Left lung (tissue), 10 donors: Measurements from ENCODE around the gene ABHD16A. TPM values are rescaled to one million over a fixed set of nuclear protein-coding genes. Genes with fewer than 3 reads are reported as not detected.

ENCODE experiments used
- ATAC-seq: fragments of 200-7000 bp; cut with Tn5 transposase; one replicate; pipeline ENCODE4 v1.9.1; 2020; ENCODE audit warnings: moderate library complexity
- DNase-seq, 4 donors: peaks; one replicate each; pipeline ENCODE4 v3.0.0-alpha.2; 2013 to 2020
- H3K27ac ChIP-seq, 2 donors: fragments of 200-600 bp; sonication (generic) in 1 of 2; one replicate each; pipeline versions ENCODE4 v1.5.0 to v1.8.0; 2020 to 2021
- H3K27me3 ChIP-seq, 2 donors: fragments of 200-600 bp; sonication (generic) in 1 of 2; one replicate each; pipeline versions ENCODE4 v1.5.0 to v1.8.0; 2020 to 2021
- H3K36me3 ChIP-seq, 2 donors: fragments of 200-600 bp; sonication (generic) in 1 of 2; one replicate each; pipeline versions ENCODE4 v1.5.0 to v1.8.0; 2020 to 2021
- H3K4me1 ChIP-seq, 2 donors: fragments of 200-600 bp; one replicate each; pipeline ENCODE4 v1.8.0; 2021
- H3K4me3 ChIP-seq, 2 donors: fragments of 200-600 bp; sonication (generic) in 1 of 2; one replicate each; pipeline versions ENCODE4 v1.5.0 to v1.8.0; 2020 to 2021; ENCODE audit warnings: mild to moderate bottlenecking in 1 of 2
- H3K9me3 ChIP-seq, 2 donors: fragments of 200-600 bp; sonication (generic) in 1 of 2; one replicate each; pipeline versions ENCODE4 v1.5.0 to v1.8.0; 2020 to 2021
- intact Hi-C, 2 donors: fragments of 100-400 bp; cut with DNase I; formaldehyde crosslinking; loops; one replicate each; pipeline versions ENCODE4 v1.11.2 to v1.14.2; 2022
- polyA plus RNA-seq, 6 donors: library from polyadenylated mRNA; unstranded; fragments of 120-200 nt; gene quantifications; one replicate each; pipeline ENCODE4 v1.2.1, GENCODE V29; 2013; ENCODE audit not compliant: insufficient read length in 6 of 6
- total RNA-seq, 2 donors: library from RNA; stranded (reverse); fragmentation: NEBNext Ultra II Directional; extraction: Animal tissue kit (Norgen Biotek cat#: 25700); gene quantifications; one replicate each; pipeline ENCODE4 v1.2.1, GENCODE V29; 2021
- TF ChIP-seq, protein P1 (sequence below), 2 donors: fragments of 200-600 bp; sonication (generic) in 1 of 2; IDR thresholded peaks; one replicate each; pipeline versions ENCODE4 v1.5.0 to v1.8.0; 2021; ENCODE audit warnings: antibody characterized with exemption in 2 of 2
- donor health status: DM: no; HTN: yes; CAD: no.
- donor health status: DM: no; HTN: no; CAD: no.

ABHD16A gene
- total and polyA plus RNA-seq, 8 donors = 53.6 to 63.9 (median 58.1) TPM

DNA sequence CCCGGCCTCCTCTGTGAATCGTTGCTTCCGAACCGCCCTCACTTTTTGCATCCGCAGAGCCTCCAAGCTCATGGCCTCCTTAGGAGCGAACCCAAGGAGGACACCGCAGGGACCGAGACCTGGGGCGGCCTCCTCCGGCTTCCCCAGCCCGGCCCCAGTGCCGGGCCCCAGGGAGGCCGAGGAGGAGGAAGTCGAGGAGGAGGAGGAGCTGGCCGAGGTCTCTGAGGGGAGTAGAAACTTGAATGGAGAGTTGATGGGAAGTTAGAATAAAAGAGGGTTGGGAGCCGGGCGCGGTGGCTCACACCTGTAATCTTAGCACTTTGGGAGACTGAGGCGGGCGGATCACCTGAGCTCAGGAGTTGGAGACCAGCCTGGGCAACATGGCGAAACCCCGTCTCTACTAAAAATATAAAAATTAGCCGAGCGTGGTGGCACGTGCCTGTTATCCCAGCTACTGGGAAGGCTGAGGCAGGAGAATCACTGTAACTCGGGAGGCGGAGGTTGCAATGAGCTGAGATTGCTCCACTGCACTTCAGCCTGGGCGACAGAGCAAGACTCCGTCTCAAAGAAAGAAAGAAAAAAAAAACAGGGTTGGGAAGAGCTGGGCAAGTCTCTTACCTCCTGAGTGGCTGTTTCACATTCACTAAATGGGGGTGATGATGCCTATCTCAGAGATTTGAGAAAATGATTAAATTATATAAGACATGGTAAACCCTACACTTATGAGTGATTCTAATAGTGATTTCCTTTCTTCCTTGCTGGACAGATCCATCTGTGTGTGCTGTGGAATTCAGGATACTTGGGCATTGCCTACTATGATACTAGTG is 37.5 kb upstream of the ABHD16A start:
- H3K4me3 ChIP-seq = peak overlapping the region; percentile 79 to 83
- no peaks in the 10 kb centered on the region for H3K27me3 ChIP-seq
- ATAC-seq = peak; percentile 2
- TF ChIP-seq, protein P1, sequence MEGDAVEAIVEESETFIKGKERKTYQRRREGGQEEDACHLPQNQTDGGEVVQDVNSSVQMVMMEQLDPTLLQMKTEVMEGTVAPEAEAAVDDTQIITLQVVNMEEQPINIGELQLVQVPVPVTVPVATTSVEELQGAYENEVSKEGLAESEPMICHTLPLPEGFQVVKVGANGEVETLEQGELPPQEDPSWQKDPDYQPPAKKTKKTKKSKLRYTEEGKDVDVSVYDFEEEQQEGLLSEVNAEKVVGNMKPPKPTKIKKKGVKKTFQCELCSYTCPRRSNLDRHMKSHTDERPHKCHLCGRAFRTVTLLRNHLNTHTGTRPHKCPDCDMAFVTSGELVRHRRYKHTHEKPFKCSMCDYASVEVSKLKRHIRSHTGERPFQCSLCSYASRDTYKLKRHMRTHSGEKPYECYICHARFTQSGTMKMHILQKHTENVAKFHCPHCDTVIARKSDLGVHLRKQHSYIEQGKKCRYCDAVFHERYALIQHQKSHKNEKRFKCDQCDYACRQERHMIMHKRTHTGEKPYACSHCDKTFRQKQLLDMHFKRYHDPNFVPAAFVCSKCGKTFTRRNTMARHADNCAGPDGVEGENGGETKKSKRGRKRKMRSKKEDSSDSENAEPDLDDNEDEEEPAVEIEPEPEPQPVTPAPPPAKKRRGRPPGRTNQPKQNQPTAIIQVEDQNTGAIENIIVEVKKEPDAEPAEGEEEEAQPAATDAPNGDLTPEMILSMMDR (IDR thresholded peaks at IDR 0.05) = no peak
- intact Hi-C loops = no loop called here
- H3K4me1 ChIP-seq = peaks cover 28 to 39% of the 10 kb centered on the region in 2 donors
- H3K27ac ChIP-seq = peak overlapping the region; percentile 69 to 90
- peak in 3 of 4 donors; percentile 30 to 89 (median 60) for DNase-seq
- no peaks in the 10 kb centered on the region for H3K36me3 ChIP-seq
- no peaks in the 10 kb centered on the region for H3K9me3 ChIP-seq

DNA sequence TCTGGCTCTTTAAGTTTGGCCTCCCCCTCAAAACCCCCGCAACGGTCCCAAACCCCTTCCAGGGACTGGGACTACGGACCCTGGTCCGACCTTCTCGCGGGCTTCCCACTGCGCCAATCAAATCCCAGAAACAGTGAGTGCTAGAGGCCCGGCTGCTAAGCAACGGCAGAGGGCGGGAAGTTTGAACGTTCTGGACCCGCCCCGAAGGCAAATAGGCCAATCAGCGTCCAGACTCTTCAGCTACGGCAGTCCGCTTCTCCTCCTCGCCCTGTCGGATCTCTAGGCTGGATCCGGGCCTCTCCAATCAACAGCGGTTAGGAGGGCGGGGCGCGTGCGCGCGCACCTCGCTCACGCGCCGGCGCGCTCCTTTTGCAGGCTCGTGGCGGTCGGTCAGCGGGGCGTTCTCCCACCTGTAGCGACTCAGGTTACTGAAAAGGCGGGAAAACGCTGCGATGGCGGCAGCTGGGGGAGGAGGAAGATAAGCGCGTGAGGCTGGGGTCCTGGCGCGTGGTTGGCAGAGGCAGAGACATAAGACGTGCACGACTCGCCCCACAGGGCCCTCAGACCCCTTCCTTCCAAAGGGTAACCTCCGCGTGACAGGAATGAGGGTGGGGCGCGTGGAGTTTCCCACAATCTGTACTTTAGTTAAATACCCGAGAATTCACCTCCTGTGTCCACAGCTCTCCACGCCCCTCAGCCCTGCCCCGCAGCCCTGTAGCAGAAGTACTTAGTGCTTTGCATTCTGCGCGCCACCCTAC is 36.7 kb upstream of the ABHD16A start, which contains the start of gene MSH5:
TSS of gene MSH5 (plus strand) at position 367 of the 758 bp plus-strand sequence. CDS start 462 bp downstream, outside the sequence.
- DNase-seq (peak; percentile 96 to 99 (median 98)), ATAC-seq (peak; percentile 87)
- H3K9me3 ChIP-seq = no peaks in the 10 kb centered on the region
- no peaks in the 10 kb centered on the region for H3K27me3 ChIP-seq
- H3K4me3 ChIP-seq = peak within 1 kb of the TSS; percentile 79 to 83
- intact Hi-C loops = no loop called here
- TF ChIP-seq, protein P1 (IDR thresholded peaks at IDR 0.05) = no peak
- no peaks in the 10 kb centered on the region for H3K36me3 ChIP-seq
- peaks cover 28 to 39% of the 10 kb centered on the region in 2 donors for H3K4me1 ChIP-seq
- H3K27ac ChIP-seq = peak within 1 kb of the TSS; percentile 69 to 97

DNA sequence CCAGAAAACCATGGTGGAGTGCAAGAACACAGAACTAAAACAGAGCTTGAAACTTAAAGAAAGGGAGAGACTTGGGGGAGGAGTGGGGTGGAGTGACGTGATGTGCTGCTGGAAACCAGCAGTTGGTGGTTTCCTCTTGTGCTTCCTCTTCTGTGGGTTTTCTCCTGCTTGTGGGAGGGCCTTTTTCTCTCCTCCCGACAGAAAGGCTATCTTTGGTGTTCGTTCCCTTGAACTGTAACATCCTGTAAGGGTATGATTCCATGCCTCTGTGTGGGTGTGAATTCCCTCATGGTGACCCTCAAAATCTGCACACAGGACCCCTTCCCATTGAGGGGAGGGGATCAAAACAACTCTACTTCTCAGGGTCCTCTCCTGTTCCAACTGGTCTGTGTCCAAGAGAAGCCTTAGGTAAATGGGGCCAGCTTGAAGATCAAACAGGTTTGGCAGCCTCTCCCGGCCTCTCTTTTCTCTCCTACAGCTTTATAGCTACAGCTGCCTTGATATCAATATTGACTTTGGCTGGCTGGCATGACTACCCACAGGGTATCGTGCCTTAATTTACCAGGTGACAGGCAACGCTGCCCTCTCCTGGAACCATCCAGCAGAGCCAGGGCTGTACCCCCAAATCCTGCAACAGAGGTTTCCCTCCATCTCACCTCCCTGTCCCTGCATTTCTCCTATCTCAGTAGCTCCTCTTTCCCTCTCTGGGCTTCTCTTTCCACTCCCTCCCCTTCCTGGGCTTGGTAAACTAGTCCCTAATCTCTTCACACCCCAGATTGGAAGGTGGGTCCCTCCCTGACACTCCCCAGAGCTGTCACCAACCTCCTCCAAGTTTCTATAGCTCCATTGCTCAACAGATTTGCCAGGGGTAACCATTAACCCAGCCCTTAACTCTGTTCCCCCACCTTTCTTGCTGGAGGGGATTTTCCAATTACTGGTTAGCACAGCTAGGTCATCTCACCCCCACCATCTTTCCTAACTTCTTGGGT is 35.2 kb upstream of the ABHD16A start:
- Histone ChIP-seq H3K4me3 (peak overlapping the region in 1 of 2 donors; percentile 97), H3K4me1 (peaks cover 33 to 53% of the 10 kb centered on the region in 2 donors)
- intact Hi-C loops = no loop called here

DNA sequence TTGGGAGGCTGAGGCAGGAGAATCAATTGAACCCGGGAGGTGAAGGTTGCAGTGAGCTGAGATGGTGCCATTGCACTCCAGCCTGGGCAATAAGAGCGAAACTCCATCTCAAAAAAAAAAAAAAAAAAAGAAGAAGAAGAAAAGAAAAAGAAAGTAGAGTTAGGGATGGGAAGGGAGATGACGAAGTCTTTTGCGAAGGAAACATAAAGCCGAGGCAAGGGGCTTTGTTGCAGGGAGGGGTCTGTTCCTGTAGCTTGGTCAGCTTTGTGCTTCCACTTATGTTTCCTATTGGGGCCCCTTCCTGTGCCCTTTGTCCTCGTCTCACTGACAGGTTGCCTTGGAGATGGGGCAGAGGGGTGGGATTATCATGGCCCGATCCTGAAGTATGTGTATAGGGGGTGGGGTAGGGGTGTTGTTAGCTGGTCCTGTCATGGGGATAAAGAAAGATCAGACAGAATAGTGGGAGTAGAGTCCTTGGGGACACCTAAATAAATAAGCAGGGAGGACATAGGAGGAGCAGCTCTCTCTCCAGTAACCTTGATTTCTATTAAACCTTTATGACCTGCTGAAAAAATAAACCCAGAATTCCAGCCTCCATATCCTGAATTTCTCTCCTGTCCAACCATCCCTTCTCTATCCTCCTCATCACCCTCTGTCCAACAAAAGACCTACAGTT is 34.3 kb upstream of the ABHD16A start:
- intact Hi-C loops = no loop called here
- ATAC-seq (no peak), DNase-seq (peak in 1 of 4 donors; percentile 62)
- TF ChIP-seq, protein P1 (IDR thresholded peaks at IDR 0.05) = no peak
- peak overlapping the region in 1 of 2 donors; percentile 97 for H3K4me3 ChIP-seq
- peaks cover 4 to 18% of the 10 kb centered on the region in 2 donors for H3K36me3 ChIP-seq
- peak overlapping the region; percentile 93 to 97 for H3K27ac ChIP-seq
- H3K9me3 ChIP-seq = no peaks in the 10 kb centered on the region
- H3K27me3 ChIP-seq = no peaks in the 10 kb centered on the region
- H3K4me1 ChIP-seq = peaks cover 33 to 61% of the 10 kb centered on the region in 2 donors

More for the DNA sequence above, 35.2 kb upstream of the ABHD16A start:
- Histone ChIP-seq H3K27ac (peak overlapping the region; percentile 93 to 97), H3K9me3 (no peaks in the 10 kb centered on the region), H3K36me3 (peaks cover 2 to 10% of the 10 kb centered on the region in 2 donors), H3K27me3 (no peaks in the 10 kb centered on the region)
- TF ChIP-seq, protein P1 (IDR thresholded peaks at IDR 0.05) = no peak
- peak; percentile 19 for ATAC-seq
- DNase-seq = peak in 3 of 4 donors; percentile 61 to 82 (median 78)
